HG02852 (cell line): ENCODE measurements around the gene NEO1.
"Not testable (repeated sequence)": the region's sequence is repeated elsewhere in the genome, so short reads cannot be mapped to it uniquely, and the experiment has no call there.

ENCODE experiments used
- ATAC-seq: cut with Tn5 transposase; IDR thresholded peaks from one replicate; pipeline ENCODE4 v1.9.1; 2021; ENCODE audit warnings: mild to moderate bottlenecking, moderate library complexity; ENCODE audit not compliant: unreplicated experiment

Gene NEO1

DNA sequence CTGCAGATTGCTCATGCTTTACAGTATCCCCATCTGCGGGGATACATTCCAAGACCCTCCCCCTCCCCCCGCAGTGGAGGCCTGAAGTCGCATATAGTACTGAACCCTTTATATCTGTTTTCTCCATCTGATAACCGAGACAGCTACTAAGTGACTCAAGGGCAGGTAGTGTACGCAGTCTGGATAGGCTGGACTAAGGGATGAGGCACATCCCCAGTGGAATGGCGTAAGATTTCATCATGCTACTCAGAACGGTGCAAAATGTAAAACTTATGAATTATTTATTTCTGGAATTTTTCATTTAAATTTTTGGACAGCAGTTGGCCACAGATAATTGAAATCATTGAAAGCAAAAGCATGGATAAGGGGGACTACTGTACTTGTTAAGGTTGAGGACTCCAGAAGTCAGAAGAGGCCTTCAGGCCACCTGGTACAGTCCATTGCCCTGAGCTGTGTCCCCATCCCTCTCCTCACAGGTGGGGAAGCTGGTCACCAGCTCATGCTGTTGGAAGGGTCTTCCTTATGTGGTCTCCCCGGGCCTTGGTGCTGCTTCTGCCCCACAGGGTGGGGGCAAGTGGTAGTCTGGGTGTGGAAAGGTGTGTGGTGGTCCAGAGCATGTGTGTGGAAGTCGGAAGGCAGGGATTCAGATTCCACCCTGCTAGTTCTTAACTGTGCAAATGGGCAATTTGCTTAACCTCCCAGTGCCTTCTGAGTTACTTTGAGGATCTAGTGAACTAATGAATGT lies 244.5 kb downstream of the NEO1 start:
- ATAC-seq, result no peak

DNA sequence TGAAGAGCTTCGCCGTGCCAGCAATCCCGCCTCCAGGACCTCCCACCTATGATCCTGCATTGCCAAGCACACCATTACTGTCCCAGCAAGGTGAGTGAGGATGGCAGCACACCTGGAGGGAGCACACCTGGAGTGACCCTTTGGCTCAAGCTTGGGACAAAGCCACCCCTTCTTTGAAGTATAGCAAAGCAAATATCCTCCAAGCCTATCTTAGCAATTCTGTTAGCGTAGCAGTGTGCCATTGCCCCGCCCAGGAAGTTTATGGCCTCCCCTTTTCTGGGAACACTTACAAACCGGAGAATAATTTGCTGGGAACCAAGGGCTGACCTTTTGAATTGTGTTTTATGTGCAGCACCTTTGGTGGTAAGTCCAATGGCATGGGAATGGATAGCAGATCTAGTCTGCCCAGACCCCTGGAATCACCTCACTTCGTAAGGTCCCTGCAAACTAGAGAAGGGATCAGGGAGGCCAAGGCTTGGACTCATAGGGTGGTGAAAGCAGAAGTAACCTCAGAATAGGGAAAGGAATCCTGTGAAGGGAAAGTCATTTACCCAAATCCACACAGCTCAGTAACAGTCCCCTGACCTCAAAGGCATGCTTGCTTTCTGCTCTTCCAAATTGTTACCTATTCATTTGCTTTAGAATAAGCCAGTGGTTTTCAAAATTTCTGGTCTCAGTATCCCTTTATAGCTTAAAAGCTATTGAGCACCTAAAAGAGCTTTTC lies 246.4 kb downstream of the NEO1 start:
- ATAC-seq, result no peak

DNA sequence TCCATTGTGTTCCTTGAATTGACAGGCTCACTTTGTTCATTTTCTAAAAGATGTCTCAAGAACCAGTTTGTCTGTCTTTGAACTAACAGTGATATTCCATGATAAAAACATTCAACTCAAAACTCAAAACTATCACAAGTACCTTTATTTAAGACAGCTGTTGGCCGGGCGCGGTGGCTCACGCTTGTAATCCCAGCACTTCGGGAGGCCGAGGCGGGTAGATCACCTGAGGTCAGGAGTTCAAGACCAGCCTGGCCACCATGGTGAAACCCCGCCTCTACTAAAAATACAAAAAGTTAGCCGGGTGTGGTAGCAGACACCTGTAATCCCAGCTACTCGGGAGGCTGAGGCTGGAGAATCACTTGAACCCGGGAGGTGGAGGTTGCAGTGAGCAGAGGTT lies 248.0 kb downstream of the NEO1 start:
- ATAC-seq, result not testable (repeated sequence)

DNA sequence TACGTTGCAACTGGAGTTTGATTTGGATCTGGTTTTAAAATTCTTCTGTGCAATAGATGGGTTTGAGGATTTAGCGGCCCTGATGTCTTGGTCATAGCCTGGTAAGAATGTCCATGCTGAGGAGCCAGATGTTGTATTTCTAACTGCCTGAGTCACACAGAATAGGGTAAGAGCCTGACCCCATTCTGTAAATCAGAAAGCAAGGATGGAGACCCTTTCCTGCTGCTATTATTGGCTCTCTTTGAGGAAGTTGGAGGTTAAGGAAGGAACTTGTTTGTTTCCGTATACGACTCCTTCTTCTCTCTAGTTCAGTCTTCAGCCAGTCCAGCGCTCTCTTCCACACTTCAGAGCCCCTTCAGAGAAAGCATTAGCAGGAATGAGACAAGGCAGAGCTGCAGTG lies 251.4 kb downstream of the NEO1 start:
- ATAC-seq, result no peak

DNA sequence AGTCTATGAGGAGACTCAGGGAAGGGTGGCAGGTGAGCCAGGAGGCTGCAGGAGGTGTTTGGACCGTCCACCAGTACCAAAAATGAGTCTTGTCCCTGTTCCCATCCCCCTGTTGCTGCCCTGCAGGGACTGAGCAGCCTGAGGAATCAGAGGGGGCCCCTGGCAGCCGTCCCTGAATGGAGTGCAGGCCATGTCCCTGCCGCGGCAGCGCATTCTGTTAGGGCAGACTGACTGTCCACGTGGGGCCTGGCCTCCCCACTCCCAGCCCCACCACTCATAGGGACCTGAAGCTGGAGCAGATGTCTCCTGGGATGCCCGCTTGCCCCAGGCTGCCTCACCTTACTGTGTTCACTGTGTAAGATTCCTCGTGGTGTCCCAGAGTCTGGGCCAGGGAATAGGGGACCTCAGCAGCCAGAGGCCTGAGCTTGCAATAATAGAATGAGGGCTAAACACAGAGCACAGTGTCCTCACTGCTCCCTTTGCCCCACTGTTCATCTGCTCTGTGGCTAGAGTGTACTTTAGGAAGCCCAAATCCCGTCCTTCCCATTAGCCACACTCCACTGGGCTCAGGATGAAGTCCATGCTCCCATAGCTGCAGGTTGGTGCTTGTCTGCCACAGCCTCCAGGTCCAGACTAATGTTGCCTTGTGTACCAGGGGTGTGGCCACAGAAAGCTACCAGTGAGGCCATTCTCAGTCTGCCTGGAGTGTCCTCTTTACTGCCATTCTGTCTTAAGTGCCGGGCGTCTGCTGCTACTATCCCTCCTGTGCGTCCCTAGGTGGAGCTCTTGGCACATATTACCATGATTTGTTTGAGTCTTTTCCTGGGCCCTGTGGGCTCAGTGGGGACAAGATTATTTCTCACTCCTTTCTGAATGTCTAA lies 253.3 kb downstream of the NEO1 start:
- no peak for ATAC-seq

DNA sequence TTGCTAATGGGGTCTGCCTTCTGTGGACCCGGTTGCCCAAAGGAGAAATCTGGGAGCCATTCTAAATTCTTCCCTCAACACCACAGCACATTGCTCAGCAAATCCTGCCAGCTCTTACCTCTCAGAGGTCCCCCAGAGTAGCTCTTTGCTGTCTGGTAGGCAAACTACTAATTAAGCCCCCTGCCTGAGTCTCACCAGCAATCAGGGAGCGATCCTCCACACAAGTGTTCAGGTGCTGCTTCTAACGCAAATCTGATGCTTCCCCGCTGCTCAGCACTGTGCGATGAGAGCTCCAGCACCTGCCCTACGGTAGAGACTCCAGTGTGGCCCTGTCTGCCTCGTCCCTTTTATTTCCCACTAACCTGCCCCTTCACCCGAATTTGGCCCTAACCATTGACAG lies 256.0 kb downstream of the NEO1 start:
- no peak for ATAC-seq

DNA sequence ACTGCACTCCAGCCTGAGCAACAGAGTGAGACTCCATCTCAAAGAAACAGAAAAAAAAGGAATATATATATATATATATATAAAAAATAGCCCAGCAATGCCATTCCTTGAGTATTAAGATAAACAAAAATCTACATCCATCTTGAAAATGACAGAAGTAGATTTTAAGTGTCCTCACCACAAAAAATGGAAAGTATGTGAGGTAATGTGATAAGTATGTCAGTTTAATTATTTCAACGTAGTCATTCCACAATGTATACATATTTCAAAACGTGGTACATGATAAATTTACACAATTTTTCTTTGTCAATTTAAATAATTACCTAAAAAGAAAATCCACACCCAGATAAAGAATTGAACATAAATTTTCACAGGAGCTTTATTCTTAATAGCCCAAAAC lies 261.6 kb downstream of the NEO1 start:
- no peak for ATAC-seq

DNA sequence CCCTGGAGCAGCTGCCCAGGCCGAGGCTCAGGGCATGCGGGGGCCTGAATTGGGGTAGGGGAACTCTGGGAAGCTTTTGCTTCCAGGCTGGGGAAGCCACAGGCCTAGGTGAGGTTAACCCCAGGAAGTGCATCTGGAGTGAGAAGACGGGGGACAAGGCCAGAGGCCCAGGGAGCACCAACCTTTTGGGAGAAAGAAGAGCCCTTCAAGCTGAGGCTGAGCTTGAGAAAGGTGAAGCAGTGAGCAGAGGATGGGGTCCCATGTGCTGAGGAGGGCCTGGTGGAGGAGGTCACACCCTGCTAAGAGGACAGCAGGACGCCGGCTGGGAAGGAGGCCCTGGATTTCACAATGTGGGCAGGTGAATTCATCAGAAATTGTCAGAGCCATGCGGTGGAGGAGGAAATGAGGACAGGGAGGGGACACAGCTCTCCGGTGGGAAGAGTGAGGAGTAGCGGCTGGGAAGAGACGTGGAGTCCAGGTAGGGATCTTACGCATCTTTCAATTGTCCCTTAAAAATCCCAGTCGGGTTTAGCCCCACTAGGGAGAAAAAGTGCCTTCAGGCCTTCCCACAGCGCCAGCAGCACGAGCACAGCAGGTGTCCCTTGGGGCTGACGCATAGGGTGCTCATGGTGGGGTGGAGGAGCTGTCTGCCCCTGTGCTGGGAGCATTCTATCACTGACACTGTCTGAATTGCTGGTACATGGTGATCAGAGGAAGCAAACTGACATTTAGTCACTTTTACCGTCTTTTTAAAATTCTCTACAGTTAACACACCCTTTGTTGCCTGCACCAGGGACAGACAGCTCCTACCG lies 265.6 kb downstream of the NEO1 start:
- no peak for ATAC-seq

DNA sequence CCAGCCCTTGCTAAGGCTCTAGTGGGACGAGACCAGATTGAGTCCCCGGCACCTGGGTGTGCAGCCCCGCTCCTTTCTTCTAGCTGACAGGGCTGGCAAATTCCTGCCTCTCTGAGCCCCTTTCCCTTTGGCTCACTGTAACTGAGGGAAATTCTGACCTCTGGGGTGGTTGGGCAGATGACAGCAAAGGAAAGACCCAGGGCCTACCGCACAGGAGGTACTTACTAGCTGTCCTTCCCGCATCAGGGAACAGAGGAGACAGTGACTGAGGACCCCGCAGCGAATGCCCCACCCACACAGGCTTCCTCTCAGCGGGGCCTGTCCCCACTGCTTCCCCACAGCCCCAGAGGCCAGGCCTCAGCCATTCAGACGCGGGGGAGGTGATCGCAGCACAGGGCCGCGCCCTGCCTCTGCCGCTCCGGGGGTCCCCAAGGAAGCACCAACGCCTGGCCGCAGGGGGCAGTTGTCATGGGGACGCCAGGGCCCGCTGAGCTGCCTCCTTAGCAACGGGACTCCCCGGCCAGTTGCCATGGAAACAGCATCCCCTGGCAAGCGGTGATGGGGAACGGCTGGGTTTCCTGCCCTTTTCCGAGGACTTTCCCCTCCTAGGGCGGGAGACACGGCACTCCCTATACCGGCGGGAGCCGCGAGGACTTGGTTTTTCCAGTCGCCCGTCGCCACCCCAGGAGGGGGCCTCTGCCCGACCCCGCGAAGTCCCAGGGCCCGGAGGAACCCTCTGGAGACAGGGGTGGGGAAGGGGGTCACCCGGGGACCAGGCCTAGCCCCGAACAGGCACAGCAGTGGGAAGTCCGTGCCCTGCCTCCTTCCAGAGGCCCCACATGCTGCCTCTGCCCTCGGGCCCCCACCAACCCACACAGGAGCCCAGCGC lies 266.4 kb downstream of the NEO1 start:
- peak; percentile 66 for ATAC-seq

DNA sequence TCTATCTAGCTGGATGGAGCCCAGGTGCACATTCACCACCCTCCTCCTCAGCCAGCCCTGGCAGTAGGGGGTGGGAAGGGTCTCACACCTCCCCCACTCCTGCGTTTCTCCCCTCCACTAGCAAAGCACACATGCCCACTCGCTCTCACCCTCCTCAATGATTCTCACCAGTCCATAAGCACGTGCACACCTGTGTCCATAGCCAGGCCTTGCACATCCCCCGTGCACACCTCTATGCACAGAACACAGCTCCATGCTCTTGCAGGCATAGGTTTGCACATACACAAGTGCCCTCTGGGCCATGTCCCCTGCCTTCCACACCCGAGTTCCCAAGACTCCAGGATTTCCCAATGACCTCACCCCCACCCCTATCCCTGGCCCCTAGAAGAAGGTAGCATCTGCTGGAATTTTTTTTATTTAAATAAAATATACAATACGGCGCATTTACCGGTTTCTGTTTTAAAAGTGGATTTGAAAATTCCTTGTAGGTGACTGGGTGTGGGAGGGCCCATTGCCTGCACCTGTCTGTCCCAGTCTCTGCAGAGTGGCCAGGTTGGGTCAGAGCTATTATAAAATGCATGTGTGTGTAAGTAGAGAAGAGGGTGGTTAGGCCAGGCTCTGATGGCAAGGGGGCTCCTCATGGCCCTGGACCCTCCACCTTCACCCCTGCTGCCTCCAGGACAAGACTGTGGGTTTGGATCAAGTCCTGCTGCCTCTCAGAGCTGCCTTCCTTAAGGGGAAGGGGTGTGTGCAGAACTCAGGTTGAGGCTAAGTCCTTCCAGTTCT lies 267.4 kb downstream of the NEO1 start:
- ATAC-seq, result no peak

DNA sequence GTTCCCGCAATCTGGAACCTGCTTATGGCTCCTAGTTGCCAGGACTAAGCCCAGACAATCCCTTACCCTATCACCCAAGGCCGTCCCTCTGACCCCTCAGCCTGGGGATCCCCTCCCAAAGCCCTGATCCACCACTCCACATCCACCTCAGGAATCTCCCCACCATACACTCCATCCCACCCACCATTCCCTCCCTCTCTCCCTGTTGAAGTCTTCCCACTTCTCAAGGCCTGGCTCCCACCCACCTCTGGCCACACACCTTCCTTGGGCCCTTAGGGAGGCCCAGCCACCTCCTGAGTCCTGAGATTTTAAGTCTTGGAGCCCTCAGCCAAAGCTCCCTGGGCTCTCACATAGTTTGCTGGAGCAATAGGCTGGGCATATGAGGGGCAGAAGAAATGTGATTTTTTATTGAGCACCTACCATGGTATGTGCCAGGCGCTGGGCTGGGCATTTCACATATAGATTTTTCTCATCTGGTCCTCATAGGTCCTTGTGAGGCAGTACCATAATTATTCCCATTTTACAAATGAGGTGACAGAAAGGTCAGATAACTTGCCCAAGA lies 268.4 kb downstream of the NEO1 start:
- no peak for ATAC-seq

DNA sequence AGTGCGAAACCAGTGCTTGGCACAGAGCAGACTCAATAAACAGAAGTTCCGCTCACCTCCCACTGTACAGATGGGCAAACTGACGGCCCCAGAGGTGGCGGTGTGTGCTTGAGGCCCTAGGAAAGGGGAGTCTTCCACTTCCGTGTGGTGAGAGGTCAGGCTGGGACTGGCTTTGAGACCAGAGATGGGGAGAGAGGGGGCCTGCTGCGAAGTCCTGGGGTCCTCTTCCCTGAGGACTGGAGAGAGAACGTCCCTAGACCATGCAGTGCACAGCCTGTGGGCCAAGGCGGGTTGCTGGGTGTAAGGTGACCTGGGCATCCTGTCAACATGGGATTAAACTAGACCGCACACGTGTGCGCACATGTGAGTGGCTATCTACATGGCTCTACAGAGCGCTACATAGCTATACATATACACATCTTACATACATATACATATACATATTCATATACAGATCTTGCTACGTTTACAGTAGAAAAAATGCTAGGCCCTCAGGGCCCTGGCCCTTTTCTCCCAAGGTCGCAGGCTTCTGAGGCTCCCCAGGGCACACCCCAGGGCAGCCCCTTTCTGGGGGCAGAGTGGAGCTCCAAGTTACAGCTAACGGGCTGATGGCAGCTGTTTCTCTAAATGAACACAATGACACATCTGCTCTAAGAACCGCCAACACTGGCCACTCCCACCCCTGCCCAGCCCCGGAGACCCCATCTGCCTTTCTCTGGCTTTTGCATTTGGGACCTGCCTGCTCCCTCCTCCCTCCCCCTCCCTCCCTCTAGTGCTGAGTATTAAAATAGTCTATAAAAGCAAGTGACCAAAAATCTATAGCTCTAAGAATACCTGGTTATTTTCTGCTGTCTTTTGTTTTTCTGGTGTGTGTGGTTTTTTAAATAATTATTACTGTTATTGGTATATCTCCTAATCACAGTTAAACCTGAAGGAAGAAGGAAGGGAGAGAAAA lies 269.5 kb downstream of the NEO1 start:
- no peak for ATAC-seq

DNA sequence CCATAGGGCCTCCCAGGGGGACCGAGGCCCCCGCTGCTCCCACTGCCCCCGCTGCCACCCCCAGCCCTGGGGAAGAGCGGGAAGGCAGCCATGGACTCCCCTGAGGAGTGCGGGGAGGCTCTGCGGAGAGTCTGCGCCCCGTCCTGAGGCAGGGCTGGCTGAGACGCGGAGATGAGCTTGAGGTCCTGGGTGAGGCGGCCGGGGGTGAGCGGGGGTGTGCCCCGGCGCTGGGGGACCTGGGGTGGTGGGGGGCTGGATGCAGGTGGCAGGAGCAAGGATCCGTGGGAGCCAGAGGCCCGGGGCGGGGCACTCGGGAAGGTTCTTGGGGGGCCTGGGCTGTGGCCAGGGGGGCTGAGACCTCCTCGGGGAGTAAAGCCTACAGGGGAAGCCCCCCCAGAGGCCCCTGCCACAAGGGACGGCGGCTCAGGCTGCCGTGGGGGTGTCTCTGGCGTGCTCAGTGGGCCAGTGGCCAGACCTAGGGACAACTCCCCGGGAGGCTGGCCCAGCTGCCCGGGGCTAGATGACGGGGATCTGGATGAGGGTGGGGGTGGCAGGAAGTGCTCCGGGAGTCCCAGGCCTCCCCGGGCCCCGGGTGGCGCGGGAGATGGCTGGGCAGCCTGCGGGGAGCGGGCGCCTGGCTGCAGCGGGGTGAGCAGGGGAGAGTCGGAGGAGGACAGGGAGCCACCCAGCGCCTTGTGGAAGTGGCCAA lies 270.6 kb downstream of the NEO1 start:
- ATAC-seq, result no peak

DNA sequence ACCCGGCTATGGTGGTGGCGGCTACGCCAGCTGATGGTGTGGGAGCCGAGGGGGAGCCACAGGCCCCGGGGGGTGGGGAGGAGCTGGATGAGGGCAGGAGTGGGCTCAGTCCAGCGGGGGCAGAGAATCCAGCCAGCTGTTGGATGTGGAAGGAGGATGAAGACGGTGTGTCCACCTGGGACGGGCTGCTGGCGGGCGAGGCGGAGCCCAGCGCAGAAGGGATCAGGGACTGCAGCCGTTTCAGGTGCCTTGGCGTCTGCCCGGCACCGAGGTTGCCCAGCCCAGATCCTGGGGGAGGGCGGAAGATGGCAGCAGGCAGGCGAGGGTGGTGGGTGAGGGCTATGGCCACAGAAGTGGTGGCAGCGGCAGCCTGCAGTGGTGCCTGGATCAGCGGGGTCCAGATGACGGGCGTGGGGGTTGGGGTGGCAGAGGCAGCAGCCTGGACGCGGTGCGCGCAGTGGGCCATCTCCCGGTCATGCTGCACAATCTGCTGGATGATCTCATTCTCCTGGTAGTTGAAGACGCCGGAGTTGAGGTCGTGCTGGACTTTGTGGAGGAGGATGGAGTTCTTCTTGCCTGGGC lies 271.2 kb downstream of the NEO1 start:
- ATAC-seq, result no peak

DNA sequence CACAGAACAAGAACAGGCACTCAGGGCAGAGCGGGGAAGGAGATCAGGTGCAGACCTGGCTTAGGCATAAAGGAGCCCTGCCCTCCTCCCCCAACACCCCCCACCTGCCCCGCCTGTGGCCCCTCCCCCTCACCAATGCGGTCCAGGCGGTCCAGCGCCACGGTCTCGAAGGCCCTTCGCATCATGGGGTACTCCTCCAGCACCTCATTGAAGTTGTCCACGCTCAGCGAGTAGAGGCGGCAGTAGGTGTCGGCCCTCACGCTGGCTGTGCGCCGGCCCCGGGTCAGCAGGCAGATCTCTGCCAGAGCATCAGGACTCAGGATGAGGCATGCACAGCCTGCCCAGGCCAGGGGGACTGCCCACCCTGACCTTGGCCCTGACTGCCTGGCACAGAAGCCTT lies 271.7 kb downstream of the NEO1 start:
- ATAC-seq, result no peak

DNA sequence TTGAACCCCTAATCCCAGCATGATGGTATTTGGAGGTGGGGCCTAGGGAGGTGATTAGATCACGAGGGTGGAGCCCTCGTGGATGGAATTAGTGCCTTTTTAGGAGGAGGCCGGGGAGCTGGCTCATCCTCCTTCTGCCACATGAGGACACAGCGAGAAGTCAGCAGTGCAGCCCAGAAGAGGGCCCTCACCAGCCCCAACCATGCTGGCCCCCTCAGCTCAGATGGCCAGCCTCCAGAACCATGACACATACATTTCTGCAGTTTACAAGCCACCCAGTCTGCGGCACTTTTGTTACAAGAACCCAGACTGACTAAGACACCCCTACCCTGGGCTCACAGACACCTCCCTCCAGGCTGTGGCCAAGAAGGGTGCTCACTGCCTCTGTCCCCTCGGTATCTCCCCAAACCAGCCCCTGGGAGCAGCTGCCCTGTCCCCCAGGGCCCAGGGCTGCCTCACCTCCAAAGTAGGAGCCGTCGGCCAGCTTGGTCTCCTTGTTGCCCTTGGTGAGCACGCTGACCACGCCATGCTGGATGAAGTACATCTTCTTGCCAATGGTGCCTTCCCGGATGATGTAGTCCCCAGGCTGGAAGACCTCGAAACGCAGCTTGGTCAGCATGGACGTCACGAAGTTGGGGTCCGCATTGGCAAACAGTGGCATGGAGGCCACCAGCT lies 272.4 kb downstream of the NEO1 start:
- ATAC-seq, result no peak
